HG03175 (cell line): ENCODE results near the gene PTX3.

Source experiments
- ATAC-seq: cut with Tn5 transposase; IDR thresholded peaks from one replicate; pipeline ENCODE4 v1.9.1; 2021; ENCODE audit warnings: mild to moderate bottlenecking, moderate library complexity; ENCODE audit not compliant: unreplicated experiment

The PTX3 gene

DNA sequence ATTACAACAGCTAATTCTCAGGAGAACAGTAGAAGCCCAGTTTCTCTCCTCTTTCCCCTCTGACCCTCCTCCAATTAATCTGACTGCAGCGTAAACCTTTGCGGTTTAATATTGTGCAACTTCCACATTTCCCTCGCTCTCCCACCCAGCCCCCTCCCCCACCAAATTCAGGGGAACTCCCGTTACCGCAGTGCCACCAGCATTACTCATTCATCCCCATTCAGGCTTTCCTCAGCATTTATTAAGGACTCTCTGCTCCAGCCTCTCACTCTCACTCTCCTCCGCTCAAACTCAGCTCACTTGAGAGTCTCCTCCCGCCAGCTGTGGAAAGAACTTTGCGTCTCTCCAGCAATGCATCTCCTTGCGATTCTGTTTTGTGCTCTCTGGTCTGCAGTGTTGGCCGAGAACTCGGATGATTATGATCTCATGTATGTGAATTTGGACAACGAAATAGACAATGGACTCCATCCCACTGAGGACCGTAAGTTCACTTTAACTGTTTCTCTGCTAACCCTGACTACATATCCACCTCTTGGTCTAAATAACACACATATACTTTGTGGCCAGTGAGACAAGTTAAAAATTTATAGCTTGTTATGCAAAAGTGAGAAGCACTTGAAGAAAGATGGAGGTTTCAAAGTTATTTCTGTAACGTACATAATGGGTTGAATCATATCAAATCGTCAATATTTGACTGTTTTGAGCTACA lies at the start of gene PTX3:
Gene PTX3 (plus strand): TSS at position 268 of the 709 bp plus-strand sequence. CDS start 84 bp downstream, at position 352.
- no peak for ATAC-seq

DNA sequence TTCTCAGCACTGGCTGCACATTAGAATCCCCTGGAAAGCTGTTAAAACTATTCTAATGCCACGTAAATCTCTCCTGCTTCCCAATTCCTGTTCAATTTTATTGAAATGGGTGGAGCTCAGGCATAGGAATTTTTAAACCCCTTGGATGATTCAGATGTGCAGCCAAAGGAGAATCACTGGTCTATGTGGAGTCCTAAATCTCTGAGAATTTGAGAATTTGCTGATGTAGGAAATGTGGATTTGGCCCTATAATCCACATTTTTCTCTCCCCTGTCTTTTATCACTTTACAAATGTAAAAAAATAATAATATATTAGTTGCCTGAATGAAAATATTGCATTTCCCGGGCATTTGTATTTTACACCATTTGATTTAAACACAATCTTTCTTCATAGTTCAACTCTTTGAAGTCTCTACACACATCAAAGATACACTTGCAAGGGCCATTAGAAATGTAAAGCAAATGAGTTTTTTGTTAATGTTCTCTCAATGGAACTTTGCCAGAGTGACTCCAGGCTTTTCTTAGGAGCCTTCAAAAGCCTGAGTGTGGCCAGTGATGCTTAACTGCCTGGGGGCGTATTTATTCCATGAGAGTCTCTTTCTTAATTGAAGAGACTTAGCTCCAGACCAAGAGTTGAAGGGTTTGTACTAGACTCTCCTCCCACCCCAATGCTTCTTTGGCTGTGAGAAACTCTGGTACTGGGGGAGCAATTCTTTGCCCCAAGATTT lies 48.8 kb upstream of the PTX3 start:
- no peak for ATAC-seq

- no peak for ATAC-seq
Observed at GRCh38 chr3:157388976-157389375, 47.7 kb upstream of the PTX3 start.

DNA sequence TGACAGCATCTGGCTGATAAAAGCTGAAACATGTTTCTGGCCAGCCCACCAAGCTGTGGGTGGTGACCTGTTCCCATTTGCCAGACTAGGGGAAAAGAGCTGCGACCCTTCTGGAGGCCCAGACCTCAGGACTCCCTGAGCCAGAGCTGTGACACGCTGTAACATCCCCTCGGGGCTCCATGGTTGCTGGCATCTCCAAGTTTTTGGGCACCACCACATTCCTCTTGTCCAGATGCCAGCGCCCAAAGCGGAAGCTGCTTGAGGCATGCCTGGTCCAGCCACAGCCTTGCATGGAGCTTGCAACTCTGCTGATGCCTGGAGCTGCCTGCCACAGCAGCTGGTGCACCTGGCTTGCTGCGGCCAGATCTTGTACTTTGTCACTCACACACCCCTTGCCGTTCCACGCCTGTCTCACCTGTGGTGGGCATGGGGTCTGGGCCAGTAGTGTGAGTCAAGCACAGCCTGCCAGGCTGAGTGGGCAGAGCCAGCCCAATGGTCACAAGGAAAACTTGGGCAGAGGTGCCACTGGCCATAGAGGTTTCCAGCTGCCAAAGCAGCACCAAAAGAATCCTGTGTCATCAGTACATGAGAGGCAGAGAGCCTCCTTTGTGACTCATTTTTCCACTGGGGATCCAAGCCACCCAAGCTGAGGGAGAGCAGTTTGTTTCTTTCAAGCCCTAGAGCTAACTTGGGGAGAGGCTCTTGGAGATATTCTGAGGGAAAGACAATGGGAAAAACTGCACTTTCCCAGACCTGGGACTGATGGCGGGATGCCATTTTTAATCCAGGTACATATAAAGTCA lies 45.7 kb upstream of the PTX3 start:
- no peak for ATAC-seq

DNA sequence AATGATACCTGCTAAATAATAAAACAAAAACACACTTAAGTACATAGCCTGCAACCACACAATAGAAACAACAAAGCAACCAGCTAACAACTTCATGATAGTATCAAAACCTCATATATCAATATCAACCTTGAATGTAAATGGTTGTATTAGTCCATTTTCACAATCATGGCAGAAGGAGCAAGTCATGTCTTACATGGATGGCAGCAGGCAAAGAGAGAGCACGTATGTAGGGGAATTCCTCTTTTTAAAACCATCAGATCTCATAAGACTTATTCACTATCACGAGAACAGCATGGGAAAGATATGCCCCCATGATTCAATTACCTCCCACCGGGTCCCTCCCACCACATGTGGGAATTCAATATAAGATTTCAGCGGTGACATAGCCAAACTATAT lies 44.5 kb upstream of the PTX3 start:
- ATAC-seq: no peak

GRCh38 chr3:157393113-157393512 lies 43.5 kb upstream of the PTX3 start:
- ATAC-seq: no peak

GRCh38 chr3:157394411-157394810 lies 42.2 kb upstream of the PTX3 start:
- no peak for ATAC-seq

DNA sequence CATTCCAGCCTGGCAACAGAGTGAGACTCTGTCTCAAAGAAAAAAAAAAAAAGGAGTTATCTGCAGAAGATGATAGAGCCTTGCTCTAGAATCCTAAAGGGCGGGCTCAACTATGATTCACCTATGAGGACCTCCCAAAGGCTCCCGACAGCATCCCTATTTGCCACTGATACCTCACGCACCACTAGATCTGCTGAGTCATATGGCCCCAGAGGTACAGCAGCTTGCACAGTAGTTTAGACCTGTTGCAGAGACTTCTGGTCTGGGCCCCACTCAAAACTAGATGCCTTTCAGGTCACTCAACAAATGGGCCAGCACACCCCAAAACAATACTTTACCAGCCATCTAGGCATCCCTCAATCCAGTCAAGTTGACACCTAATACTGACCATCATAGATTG lies 38.1 kb upstream of the PTX3 start:
- no peak for ATAC-seq

DNA sequence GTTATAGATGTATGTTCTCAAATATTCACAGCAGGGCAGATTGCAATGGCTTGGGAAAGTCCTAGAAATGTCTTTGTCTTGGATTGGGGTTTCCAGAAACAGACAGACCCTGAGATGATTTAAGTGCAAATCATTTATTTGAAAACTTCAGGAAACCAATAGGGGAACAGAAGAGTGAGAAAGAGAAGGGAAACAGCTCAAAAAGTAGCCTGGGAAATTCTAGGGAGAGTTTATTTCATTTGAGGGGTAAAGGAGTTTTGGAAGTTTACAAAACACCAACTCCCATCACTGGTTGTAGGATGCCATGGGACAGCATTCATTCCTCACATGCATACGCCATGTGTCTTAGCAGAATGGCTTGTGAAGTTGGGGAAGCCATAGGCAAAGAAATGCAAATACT lies 32.3 kb upstream of the PTX3 start:
- ATAC-seq: no peak

DNA sequence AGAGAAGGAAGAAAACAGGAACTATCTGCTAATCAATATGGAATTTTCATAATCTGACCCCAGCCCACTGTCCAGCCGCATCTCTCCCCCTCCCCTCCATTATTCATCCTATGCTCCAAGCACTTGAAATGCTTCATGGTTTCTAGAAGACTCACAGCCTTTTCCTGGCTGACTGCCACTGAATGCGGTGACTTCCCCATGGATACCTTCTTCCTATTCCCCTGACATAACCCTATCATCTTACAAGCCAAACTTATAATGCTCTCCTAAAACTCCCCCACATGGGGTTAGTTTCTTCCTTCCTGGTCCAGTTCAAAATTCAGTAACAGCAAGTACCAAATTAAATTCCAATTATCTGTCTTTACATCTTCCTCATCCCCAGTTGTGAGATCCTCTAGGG lies 31.2 kb upstream of the PTX3 start:
- ATAC-seq: no peak

DNA sequence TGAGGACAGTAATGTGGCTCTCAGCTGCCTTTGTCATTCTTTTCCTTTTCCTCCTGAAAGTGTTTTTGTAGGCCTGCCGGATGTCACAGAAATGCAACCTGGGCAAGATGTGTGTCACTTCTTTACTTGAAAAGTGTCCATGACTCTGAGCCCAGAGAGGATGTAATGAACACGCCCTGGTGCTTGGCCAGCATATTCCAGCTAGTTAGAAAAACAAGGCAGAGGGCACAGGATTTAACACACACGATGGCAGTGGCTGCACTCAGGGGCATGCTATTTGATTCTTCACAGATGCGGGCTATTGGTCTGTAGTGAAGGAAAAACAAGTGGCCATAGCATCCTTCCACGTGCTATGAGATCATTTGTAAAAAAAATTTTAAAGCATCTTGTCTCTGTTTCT lies 30.3 kb upstream of the PTX3 start:
- ATAC-seq: no peak

DNA sequence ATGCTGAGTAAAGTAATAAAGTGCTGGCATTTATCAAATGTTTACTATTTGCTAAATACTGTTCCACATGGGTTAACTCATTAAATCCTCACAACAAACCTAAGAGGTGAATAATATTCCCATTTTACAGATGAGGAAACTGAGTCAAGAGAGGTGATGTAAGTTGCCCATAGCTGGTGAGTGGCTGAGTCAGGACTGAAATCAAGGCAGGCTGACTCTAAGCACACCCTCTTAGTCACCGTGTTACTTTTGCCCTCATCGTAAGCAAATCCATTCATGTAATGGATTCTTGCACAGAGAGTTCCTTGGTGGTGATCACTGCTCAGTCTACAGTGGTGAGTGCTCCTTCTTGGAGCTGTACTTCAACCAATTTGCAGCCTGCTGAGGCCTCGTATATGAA lies 28.9 kb upstream of the PTX3 start:
- no peak for ATAC-seq

- no peak for ATAC-seq
Observed at GRCh38 chr3:157408499-157409149, 28.0 kb upstream of the PTX3 start.

DNA sequence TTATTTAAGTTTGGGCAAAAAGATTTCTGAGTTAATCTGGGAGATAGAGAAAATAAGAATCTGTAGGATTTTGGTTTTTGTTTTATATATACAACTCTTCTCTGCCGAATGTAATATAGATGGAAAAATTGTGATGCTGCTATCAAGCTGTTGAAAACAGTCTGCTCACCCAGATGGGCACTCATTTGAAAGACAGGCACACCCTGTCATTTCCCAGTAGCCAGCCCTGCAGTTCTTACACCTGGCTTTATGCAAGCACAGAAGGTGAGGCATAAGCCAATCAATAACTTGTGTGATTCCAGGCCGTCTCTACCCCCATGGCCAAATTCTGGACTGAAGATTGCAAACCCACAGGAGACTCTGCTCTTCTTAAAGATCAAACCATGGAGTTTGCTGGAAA lies 27.1 kb upstream of the PTX3 start:
- no peak for ATAC-seq

GRCh38 chr3:157410945-157411344 lies 25.7 kb upstream of the PTX3 start:
- ATAC-seq: no peak

GRCh38 chr3:157412323-157412855 lies 24.3 kb upstream of the PTX3 start:
- no peak for ATAC-seq

GRCh38 chr3:157414861-157415260 lies 21.8 kb upstream of the PTX3 start:
- no peak for ATAC-seq

DNA sequence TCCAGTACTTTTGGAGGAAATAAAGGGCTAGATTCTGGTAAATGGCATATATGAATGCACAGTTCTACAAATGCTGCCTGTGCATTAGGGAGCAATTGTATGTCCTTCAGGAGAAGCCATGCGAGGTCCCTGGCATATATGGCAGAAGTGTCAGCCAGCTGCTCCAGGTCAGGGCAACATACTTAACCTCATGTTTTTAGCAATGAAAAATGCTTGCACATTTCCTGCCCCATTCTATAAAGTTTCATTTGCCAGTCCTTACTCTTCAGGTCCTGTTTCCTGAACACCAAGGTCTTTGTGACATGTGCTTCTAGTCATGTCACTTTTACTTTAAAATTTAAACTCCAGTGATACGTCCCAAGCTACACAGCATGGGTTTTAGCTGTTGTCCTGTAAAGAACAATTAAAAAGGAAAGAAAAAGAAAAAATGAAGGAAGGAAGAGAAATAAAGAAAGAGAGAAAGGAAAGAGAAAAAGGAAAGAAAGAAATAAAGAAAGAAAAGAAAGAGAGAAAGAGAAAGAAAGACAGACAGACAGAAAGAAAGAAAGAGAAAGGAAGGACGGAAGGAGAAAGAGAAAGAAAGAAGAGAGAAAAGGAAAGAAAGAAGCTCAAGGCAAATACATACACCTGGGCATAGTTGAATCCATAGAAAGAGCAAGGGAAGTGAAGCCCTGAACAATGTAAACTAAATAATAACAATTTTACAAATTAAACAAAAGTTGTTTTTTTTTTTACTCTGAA lies 20.1 kb upstream of the PTX3 start:
- ATAC-seq: no peak

GRCh38 chr3:157417247-157417646 lies 19.4 kb upstream of the PTX3 start:
- no peak for ATAC-seq

DNA sequence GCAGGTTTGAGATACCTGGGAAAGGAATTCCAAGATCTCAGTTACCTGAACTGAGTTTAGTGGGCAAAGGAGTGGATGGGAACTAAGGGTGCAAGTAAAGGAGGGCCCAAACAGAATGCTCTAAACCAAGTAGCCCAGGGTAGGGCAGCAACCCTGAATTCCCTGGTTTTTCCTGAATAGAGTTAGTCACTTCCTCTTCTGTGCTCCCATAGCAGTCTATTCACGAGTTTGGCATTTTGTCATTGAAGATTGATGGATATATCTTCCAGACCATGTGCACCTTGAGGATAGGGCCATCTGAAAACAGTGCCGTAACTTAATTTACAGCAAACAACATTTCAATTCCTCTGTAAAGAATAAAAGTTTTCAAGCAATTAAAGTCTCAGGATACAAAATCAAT lies 18.5 kb upstream of the PTX3 start:
- ATAC-seq: no peak
